Activated T-cell treated with anti-CD3 and anti-CD28 coated beads for 1 hour (primary cell): Measurements from ENCODE around the gene ALOX12B.
"Not testable (repeated sequence)": the region's sequence is repeated elsewhere in the genome, so short reads cannot be mapped to it uniquely, and the experiment has no call there.

Source experiments
- DNase-seq: peaks from one replicate; pipeline ENCODE4 v3.0.0-alpha.2; 2020; ENCODE audit warnings: low read depth

Gene ALOX12B

GRCh38 chr17:8041979-8042378 lies 45.5 kb downstream of the ALOX12B start:
- DNase-seq = no peak

GRCh38 chr17:8041249-8041928 lies 46.1 kb downstream of the ALOX12B start:
- no peak for DNase-seq

DNA sequence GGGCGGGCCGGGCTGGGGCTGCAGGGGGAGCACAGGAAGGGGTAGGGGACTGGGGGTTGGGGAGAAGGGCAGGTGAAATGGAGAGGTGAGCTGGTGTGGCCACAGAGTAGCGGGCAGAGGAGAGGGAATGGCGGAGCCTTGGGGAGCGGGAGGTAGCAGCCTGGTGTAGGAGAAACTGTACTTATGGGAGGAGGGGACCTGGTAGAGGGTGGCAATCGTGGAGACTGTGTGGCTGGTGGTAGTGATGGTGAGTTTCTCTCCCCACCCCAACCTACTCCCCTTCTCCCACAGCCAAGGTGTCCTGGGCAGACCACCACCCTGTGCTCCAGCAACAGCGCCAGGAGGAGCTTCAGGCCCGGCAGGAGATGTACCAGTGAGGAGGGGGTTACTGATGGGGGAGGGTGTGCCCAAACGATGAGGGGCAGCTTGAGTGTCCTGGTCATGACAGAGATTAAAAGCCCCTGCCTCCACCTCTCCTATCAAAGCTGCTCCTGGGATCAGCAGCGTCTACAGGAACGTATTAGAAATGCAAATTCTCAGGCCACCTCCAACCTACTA lies 47.8 kb downstream of the ALOX12B start:
- no peak for DNase-seq

GRCh38 chr17:8038954-8039610 lies 48.4 kb downstream of the ALOX12B start, which contains the start of gene ALOX15B:
Gene ALOX15B, plus strand, starts transcription at chr17:8039059. Its CDS starts 97 bp downstream, at chr17:8039156.
- DNase-seq = no peak

GRCh38 chr17:8032442-8032841 lies 55.1 kb downstream of the ALOX12B start:
- DNase-seq = no peak

- no peak for DNase-seq
Measured at GRCh38 chr17:8031950-8032349, 55.6 kb downstream of the ALOX12B start.

DNA sequence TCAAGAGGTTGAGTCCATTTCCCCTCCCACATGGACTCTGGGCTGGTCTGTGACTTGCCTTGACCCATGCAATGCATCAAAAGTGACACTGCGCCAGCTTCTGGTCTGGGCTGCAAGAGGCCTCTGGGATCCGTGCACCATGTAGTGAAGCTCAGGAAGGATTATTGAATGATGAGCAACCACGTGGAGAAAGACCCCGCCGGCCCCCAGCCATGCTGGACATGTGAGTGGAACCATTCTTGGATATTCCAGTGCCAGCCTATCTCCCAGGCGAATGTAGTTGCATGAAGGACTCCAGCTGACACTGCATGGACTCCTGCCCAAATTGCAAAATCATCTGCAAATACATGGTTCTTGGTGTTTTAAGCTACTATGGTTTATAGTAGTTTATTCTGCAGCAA lies 56.3 kb downstream of the ALOX12B start:
- DNase-seq = no peak

DNA sequence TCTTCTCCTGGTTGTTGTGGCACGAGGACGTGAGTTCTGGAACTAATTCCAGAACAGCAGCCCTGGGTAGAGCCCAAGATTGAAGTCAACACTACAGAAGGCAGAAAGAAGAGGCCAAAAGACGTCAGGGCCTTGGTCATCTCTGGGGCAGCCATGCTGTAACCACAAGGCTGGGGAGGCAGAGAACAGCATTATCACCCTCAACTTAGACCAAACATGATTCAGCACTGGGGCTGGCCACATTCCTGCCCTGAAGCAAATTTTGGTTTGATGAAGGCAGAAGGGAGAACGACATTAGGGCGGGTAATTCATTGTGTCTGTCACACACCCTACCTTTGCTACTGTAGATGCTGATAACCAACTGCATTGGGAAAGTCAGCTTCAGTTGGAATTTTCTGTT lies 58.4 kb downstream of the ALOX12B start:
- no peak for DNase-seq

DNA sequence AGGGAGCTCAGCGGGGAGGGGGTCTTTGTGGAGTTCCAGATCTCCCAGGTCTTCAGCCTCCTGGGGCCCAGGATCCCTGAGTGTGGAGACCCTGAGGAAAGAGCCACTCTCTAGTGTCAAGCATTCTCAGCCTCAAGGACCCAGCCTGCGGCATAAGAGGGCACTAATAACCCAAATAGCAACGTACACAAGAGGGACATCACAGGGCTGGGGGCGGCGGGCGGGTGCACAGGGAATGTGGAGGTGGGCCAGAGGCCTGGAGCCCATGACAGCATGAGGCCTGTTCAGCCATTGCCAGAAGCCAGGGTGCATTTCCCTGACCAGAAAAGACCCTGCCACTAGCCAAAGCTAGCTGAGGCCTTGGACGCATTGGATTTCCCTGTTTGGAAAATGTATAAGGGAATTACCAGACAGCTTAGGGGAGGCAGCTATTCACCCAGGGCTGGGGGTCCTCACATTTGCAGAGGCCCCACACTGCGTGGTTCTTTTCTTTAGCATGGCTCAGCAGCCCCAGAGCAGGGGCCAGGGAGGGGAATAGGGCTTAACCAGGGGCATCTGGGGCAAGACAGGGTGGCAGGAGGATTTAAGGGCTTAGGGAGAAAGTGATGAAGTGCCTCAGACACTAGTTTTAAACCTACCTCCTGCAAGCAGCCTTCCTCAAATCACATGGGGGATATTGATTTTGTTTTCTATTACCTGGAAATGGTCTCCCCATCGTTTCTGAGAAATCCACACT lies 62.2 kb downstream of the ALOX12B start:
- DNase-seq = no peak

GRCh38 chr17:8024161-8024560 lies 63.4 kb downstream of the ALOX12B start:
- not testable (repeated sequence) for DNase-seq
